Fibroblast of mammary gland (primary cell): Measurements from ENCODE around the gene KRT38.
"Not testable (repeated sequence)": the region's sequence is repeated elsewhere in the genome, so short reads cannot be mapped to it uniquely, and the experiment has no call there.

ENCODE experiments used
- DNase-seq: peaks from one replicate; pipeline ENCODE4 v3.0.0-alpha.2; 2010; ENCODE audit warnings: low read depth
- H3K4me3 ChIP-seq: 2 replicates; pipeline ENCODE4 v1.5.1; 2011; ENCODE audit warnings: low read depth, mild to moderate bottlenecking, low read length, moderate library complexity; ENCODE audit not compliant: control insufficient read depth
- TF ChIP-seq, protein P1 (sequence below): conservative IDR thresholded peaks from 2 replicates; pipeline ENCODE4 v1.5.1; 2011; ENCODE audit warnings: low read depth, low read length, inconsistent platforms; ENCODE audit not compliant: control insufficient read depth, insufficient read depth

The KRT38 gene

DNA sequence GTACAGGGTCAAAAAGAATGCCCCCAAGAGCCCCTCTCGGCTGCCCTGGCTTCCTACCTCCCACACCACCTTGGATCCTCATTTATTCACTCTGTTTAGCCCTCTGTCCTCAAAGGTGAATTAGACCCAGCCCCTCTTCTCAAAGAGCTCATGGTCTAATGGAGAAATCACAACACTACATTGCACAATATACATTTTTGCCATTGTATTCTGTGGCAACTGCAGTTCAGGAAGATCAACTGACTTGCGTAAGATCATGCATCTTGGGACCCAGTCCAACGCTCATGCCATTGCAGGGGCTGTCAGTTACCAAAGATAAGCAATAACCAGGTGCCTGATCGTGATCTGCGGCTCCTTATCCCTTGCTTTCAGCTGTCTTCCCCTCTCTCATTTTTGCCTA is 1.4 kb downstream of the KRT38 start:
- DNase-seq, result peak; percentile 25
- no peak overlapping the region for H3K4me3 ChIP-seq
- TF ChIP-seq, protein P1, sequence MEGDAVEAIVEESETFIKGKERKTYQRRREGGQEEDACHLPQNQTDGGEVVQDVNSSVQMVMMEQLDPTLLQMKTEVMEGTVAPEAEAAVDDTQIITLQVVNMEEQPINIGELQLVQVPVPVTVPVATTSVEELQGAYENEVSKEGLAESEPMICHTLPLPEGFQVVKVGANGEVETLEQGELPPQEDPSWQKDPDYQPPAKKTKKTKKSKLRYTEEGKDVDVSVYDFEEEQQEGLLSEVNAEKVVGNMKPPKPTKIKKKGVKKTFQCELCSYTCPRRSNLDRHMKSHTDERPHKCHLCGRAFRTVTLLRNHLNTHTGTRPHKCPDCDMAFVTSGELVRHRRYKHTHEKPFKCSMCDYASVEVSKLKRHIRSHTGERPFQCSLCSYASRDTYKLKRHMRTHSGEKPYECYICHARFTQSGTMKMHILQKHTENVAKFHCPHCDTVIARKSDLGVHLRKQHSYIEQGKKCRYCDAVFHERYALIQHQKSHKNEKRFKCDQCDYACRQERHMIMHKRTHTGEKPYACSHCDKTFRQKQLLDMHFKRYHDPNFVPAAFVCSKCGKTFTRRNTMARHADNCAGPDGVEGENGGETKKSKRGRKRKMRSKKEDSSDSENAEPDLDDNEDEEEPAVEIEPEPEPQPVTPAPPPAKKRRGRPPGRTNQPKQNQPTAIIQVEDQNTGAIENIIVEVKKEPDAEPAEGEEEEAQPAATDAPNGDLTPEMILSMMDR, result no peak

DNA sequence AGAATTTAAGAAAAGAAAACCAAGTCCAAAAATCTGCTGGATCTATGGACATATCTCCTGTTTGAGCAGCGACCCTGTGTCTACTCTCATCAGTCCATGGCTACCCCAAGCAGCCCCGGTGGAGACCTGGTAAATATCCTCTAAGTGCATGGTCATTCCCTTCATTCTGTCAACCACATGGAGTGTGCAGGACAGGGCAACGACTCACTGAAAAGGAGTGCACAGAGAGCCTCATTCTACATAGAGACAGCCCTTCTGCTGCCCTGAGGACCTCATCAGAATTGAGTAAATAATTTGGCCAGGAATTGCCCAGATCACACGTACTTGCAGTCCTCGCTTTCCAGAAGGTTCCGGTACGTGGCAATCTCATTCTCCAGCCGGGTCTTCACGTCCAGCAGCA is 3.0 kb downstream of the KRT38 start:
- TF ChIP-seq, protein P1, result no peak
- no peak overlapping the region for H3K4me3 ChIP-seq
- no peak for DNase-seq

DNA sequence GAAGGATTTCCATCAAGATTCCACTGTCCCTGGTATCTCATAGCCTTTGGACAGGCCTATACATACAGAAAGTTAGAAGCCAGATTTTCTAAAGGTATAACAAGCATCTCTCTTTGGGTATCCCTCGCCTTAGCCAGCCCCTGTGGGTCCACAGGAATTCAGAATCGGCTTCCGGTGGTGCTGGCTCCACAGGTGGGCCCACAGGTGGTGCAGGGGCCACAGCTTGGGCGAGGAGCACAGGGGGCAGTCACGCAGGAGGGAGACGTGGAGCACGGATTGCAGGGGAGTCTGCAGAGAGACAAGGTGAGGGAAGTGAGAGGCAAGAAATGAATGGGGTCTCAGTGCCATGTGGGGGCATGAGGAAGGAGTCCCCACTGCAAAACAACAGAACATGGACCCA is 3.5 kb downstream of the KRT38 start:
- no peak overlapping the region for H3K4me3 ChIP-seq
- DNase-seq, result no peak
- TF ChIP-seq, protein P1, result no peak

DNA sequence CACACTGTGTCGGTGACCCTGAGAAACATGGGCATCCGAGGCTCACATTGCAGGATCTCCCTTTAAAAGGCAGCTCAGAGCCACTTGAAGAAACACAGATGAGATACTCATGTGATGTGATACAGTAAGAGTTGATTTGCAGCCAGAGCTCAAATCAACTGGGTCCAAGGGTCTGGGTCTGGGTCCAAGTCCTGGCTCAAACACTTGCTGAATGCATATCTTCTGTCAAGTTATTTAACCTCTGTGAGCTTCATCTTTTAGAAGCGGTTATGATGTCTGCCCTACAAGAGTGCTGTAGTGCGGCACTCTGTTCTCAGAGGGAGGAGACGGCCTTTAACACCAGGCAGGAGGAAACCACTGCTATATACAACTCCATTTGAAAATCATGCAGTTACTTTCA is 6.4 kb downstream of the KRT38 start:
- no peak overlapping the region for H3K4me3 ChIP-seq
- TF ChIP-seq, protein P1, result no peak
- no peak for DNase-seq

DNA sequence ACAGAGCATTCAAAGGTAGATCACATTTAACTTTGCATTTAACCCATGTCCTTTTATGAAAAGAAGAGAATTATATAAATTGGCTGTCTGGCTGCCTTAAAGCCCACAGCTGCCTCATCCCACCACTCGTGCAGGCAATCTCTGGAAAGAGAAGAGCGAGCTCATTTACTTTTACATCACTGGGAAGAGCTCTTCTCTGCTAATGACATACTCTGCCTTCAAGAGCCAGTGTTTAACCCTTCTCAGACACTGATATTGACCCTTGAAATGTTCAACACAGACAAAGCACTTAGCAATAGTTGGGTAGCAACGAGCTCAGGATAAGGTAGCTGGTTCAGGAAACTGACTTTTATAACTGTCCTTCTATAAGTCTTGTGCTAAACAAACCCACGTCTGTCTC is 6.8 kb downstream of the KRT38 start:
- TF ChIP-seq, protein P1, result no peak
- no peak overlapping the region for H3K4me3 ChIP-seq
- no peak for DNase-seq

DNA sequence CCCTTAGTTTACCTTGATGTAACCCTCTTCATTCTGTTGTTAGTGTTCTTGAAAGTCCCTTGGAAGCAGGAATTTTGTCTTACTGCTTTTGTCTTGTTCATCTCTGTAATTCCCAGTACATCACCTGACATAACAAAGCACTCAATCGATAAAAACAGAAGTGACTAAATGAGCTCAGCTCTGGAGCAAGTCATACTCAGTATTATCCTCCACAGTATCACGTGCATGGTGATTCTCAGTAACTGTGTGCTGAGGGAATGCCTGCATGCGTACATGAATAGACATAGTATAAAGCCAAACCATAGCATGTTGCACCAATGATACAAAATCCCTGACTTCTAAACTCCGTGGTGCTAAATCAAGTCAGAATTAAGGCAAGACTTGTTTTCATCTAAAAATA is 7.2 kb downstream of the KRT38 start:
- no peak for DNase-seq
- TF ChIP-seq, protein P1, result no peak
- H3K4me3 ChIP-seq, result no peak overlapping the region

DNA sequence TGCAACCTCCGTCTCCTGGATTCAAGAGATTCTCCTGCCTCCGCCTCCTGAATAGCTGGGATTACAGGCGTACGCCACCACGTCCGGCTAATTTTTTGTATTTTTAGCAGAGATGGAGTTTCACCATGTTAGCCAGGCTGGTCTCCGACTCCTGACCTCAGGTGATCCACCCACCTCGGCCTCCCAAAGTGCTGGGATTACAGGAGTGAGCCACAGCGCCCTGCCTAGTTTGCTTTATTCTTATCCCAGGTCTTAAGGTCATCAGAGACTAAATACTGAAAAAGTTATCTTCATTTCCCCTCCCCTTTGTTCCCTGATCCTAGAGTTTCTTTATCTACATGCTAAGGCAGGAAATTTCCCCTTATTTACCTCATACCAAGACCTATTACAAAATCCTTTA is 10.4 kb downstream of the KRT38 start:
- DNase-seq, H3K4me3 ChIP-seq: not testable (repeated sequence)
